ENCODE data around the gene SELENOW.
"Not testable (repeated sequence)": the region's sequence is repeated elsewhere in the genome, so short reads cannot be mapped to it uniquely, and the experiment has no call there.

SELENOW gene

GRCh38 chr19:47778049-47778953 is at the start of gene SELENOW:
SELENOW (plus strand) TSS chr19:47778703; CDS start chr19:47778786, 83 bp downstream.
- DNase-seq, result no peak

- no peak for DNase-seq
Measured at GRCh38 chr19:47729468-47729798, 49.1 kb upstream of the SELENOW start.

GRCh38 chr19:47729799-47730520 is 48.5 kb upstream of the SELENOW start:
- DNase-seq, result no peak

GRCh38 chr19:47730521-47730889 is 48.0 kb upstream of the SELENOW start:
- DNase-seq, result no peak

GRCh38 chr19:47730910-47731309 is 47.6 kb upstream of the SELENOW start:
- no peak for DNase-seq

- no peak for DNase-seq
Measured at GRCh38 chr19:47735131-47735530, 43.4 kb upstream of the SELENOW start.

GRCh38 chr19:47740866-47741519 is 37.5 kb upstream of the SELENOW start:
- no peak for DNase-seq

- DNase-seq, result no peak
Measured at GRCh38 chr19:47741544-47742140, 36.9 kb upstream of the SELENOW start.

GRCh38 chr19:47742634-47743033 is 35.9 kb upstream of the SELENOW start:
- DNase-seq, result no peak

GRCh38 chr19:47745010-47745901 is 33.2 kb upstream of the SELENOW start, which contains the start of gene NOP53:
NOP53 (plus strand) TSS chr19:47745546; CDS start chr19:47745560, 14 bp downstream.
- DNase-seq, result peak; percentile 42

- not testable (repeated sequence) for DNase-seq
Measured at GRCh38 chr19:47746129-47746528, 32.4 kb upstream of the SELENOW start.

- no peak for DNase-seq
Measured at GRCh38 chr19:47749326-47749725, 29.2 kb upstream of the SELENOW start.

- no peak for DNase-seq
Measured at GRCh38 chr19:47750752-47751151, 27.8 kb upstream of the SELENOW start.

- DNase-seq, result no peak
Measured at GRCh38 chr19:47752440-47753211, 25.9 kb upstream of the SELENOW start.

GRCh38 chr19:47754206-47755064 is 24.1 kb upstream of the SELENOW start:
- DNase-seq, result no peak

- DNase-seq, result no peak
Measured at GRCh38 chr19:47755065-47755761, 23.3 kb upstream of the SELENOW start.

GRCh38 chr19:47755762-47756626 is 22.5 kb upstream of the SELENOW start:
- DNase-seq, result no peak

- DNase-seq, result no peak
Measured at GRCh38 chr19:47756627-47756929, 21.9 kb upstream of the SELENOW start.
